ENCODE results near the gene CBFA2T3. TPM values are rescaled to one million over a fixed set of nuclear protein-coding genes. Genes with fewer than 3 reads are reported as not detected.

The CBFA2T3 gene
- total RNA-seq, 6 experiments from 2014 or later = not detected

DNA sequence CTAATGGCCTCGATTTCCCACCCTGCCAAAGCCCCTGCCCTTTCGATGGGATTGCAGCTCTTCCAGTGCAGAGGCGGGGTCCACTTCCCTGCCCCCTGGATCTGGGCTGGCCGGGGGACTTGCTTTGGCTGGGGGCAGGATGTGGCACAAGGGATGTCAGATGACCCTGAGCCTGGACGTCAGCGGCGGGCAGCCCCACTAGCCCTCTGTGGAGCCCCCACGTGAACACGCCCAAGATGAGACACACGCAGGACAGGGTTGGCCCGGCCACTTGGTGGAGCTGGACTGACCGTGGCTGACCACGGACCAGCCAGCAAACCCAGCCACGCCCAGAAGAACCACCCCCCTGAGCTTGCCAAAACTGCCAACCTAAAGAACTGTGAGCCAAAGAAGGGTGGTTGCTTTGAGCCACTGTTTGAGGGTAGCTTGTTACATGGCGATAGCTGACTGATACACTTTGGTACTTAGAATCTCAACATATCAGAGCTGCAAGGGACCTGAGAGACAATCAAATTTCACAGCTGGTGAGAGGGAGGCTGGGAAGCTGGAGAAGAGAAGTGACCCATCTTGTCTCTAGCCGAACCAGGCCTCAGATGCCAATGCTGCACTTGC, 63.9 kb downstream of the CBFA2T3 start:
- Mint-ChIP-seq H3K36me3 (ENCODE audit: low read depth) (no peaks in the 10 kb centered on the region), H3K4me1 (ENCODE audit: low read depth) (no peaks in the 10 kb centered on the region), H3K27me3 (ENCODE audit: insufficient read depth) (peaks cover 14% of the 10 kb centered on the region), H3K4me3 (no peak overlapping the region), H3K9me3 (peaks cover 7% of the 10 kb centered on the region), H3K27ac (no peak overlapping the region)
- no peak for DNase-seq
- TF ChIP-seq, protein P1, sequence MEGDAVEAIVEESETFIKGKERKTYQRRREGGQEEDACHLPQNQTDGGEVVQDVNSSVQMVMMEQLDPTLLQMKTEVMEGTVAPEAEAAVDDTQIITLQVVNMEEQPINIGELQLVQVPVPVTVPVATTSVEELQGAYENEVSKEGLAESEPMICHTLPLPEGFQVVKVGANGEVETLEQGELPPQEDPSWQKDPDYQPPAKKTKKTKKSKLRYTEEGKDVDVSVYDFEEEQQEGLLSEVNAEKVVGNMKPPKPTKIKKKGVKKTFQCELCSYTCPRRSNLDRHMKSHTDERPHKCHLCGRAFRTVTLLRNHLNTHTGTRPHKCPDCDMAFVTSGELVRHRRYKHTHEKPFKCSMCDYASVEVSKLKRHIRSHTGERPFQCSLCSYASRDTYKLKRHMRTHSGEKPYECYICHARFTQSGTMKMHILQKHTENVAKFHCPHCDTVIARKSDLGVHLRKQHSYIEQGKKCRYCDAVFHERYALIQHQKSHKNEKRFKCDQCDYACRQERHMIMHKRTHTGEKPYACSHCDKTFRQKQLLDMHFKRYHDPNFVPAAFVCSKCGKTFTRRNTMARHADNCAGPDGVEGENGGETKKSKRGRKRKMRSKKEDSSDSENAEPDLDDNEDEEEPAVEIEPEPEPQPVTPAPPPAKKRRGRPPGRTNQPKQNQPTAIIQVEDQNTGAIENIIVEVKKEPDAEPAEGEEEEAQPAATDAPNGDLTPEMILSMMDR (IDR thresholded peaks at IDR 0.05) = no peak

DNA sequence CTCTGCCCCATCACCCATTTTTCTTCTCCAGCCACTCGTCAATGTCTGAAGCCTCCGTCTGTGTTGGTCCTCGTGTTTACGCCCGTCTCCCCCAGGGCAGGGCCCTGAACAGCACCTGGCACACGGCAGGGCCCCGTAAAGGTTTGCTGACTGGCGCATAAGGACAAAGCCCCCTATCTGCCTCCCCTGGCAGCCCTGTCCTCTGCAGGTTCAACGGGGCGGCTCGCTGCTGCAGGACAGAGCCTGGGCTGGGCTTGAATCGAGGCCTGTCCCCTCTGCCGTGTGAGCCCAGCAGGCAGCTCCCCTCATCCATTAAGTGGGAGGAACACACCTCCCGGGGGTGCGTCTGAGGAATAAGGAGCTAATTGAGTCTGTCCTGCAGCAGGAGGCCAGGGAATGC, 64.5 kb downstream of the CBFA2T3 start:
- TF ChIP-seq, protein P1 (IDR thresholded peaks at IDR 0.05) = no peak
- Mint-ChIP-seq H3K27ac (no peak overlapping the region), H3K36me3 (ENCODE audit: low read depth) (no peaks in the 10 kb centered on the region), H3K4me1 (ENCODE audit: low read depth) (peaks cover 4% of the 10 kb centered on the region; the same call in 1 of the 2 replicates), H3K27me3 (ENCODE audit: insufficient read depth) (peaks cover 14% of the 10 kb centered on the region), H3K9me3 (peaks cover 7% of the 10 kb centered on the region), H3K4me3 (no peak overlapping the region)
- no peak for DNase-seq

DNA sequence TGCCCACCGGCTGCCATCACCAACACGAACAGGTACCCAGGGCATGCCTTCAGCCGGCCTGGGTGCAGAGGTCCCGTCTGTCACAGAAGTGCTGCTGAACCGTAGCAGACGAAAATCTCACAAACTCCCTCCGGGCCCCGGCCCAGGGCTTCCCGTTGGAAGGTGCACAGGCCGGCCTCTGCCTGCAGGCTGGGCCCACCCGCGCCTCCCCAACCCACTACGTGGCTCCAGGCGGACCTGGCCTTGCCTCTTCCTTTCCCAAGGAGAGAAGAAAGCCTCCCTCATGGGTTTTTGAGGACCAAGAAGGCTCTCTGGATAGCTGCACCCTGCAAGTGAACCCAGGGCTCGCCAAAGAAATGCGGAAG, 65.1 kb downstream of the CBFA2T3 start:
- Mint-ChIP-seq H3K36me3 (ENCODE audit: low read depth) (no peaks in the 10 kb centered on the region), H3K4me3 (no peak overlapping the region), H3K9me3 (peaks cover 7% of the 10 kb centered on the region), H3K4me1 (ENCODE audit: low read depth) (peaks cover 5% of the 10 kb centered on the region; the same call in 1 of the 2 replicates), H3K27me3 (ENCODE audit: insufficient read depth) (peaks cover 14% of the 10 kb centered on the region), H3K27ac (no peak overlapping the region)
- DNase-seq = no peak
- TF ChIP-seq, protein P1 (IDR thresholded peaks at IDR 0.05) = no peak

DNA sequence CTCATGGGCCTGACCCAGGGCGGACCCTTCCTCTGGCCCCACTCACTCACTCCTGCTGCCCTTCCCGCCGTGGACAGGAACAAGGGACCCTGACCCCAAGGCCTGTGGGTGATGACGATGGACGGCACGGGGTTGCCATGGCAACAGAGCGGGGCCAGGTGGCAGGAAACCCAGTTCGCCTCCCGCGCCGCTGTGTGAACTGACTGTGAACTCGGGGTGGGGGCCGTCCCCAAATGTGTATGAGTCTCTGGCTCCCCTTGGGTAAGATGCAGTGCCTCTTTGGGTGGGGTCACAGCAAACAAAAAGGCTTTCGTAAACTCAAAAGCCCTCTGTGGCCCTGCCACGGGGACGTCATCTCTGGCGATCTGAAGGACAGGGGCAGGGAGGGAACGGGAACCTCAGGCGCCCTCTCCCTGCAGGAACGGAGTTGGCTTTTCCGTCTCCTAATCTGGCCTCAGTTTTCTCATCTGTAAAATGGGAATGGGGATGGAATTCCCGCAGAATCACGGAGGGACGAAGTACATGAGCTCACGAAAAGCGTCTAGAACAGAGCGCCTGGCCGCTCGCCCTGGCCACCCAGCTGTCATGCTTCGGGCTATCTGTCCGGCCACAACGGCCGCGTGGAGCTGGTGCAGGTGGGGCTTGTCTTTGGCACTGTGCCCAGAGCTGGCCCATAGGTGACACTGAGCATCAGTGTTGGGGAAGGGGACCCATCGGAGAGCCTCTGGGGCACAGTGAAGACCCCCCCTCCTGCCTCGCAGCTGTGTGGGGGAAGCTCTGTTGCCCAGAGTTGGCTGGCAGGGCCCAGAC, 65.7 kb downstream of the CBFA2T3 start:
- Mint-ChIP-seq H3K4me3 (no peak overlapping the region), H3K27ac (no peak overlapping the region), H3K36me3 (ENCODE audit: low read depth) (no peaks in the 10 kb centered on the region), H3K9me3 (peaks cover 7% of the 10 kb centered on the region), H3K4me1 (ENCODE audit: low read depth) (peaks cover 5% of the 10 kb centered on the region; the same call in 1 of the 2 replicates), H3K27me3 (ENCODE audit: insufficient read depth) (peaks cover 14% of the 10 kb centered on the region)
- TF ChIP-seq, protein P1 (IDR thresholded peaks at IDR 0.05) = no peak
- DNase-seq = no peak

DNA sequence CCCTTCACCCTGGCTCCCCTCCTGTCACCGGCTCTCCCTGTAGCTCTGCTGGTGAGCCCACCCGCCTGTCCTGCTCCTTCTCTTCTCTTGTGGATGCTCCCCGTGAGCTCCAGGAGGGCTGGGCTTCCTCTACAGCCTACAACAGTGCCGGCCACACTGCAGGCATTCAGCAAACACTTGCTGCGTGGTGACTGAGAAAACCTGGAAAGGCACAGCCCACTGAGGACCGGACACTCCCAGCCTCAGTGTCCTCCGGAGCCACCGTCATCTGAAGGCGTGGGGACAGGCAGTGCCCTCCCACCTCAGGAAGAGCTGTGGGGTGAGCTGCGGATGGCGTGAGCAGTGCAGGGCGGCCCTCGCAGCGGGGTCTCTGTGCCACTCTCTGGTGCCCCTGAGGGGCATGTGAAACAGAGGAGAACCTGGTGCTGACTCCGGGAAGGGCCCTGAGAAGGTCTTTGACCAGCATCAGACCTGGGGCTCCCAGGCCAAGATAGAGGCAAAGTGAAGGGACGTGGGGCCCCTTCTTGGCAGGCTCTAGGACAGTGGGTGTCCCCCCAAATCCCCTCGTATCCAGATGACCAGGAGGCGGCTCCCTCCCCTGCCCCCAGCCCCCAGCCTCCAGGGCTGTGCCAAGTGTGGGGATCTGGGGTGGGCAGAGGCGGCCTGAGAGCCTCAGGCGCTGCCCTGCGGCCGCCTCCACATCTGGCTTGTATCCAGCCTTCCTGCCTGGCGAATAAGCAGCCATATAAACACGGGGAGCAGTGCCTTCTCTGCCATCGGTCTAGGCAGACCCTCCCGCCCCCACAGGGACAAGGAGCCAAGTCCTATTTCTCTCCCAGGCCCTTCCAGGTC, 66.5 kb downstream of the CBFA2T3 start:
- Mint-ChIP-seq H3K9me3 (peaks cover 7% of the 10 kb centered on the region; the same call in 1 of the 2 replicates), H3K27ac (no peak overlapping the region), H3K4me3 (no peak overlapping the region), H3K27me3 (ENCODE audit: insufficient read depth) (peaks cover 12% of the 10 kb centered on the region), H3K4me1 (ENCODE audit: low read depth) (peaks cover 5% of the 10 kb centered on the region; the same call in 1 of the 2 replicates), H3K36me3 (ENCODE audit: low read depth) (no peaks in the 10 kb centered on the region)
- TF ChIP-seq, protein P1 (IDR thresholded peaks at IDR 0.05) = no peak
- DNase-seq = no peak
